ENCODE measurements around the gene TST.

DNA sequence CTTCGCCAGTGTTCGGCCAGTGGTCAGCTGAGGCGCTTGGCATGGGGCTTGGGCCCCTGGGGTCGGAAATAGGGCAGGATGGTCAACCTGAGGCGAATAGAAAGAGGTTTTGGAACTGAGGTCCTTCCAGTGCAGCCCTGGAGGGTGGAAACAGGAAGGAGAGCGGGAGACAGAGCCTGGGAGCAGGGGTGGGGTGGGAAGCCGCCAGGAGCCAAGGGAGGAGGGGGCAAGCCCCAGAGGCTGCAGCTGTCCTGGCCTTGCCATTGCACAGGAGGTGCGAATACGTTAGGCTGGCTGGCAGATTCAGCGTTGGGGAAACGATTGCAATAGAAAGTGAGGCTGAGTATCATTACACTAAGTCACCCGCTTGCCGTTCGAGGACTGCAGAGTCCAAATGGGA lies 18.4 kb upstream of the TST start:
- TF ChIP-seq CTCF (conservative IDR thresholded peaks at IDR 0.05 in 1 of 2, IDR thresholded peaks at IDR 0.05 in 1 of 2; ENCODE audit: low read depth in 1 of 2, low read length in 2 of 2) (no peak), EZH2 (IDR thresholded peaks at IDR 0.05; ENCODE audit: low read length, missing control alignments) (no peak)

Data from fibroblast of lung (primary cell).